Stomach smooth muscle (tissue), 2 donors: ENCODE data around the gene THUMPD2.

ENCODE experiments used
- H3K27ac ChIP-seq: one replicate; pipeline ENCODE4 v1.7.0; 2013; ENCODE audit warnings: mild to moderate bottlenecking, low read length, inconsistent platforms
- H3K27me3 ChIP-seq, 2 donors: one replicate each; pipeline ENCODE4 v1.7.0; 2013; ENCODE audit warnings: low read length in 2 of 2; ENCODE audit not compliant: insufficient read depth in 2 of 2, control insufficient read depth in 1 of 2
- H3K36me3 ChIP-seq, 2 donors: one replicate each; pipeline ENCODE4 v1.7.0; 2013; ENCODE audit warnings: low read length in 2 of 2; ENCODE audit not compliant: control insufficient read depth in 2 of 2, insufficient read depth in 2 of 2
- H3K4me1 ChIP-seq: one replicate; pipeline ENCODE4 v1.7.0; 2013; ENCODE audit warnings: low read length; ENCODE audit not compliant: control insufficient read depth, insufficient read depth
- H3K4me3 ChIP-seq, 2 donors: one replicate each; pipeline ENCODE4 v1.7.0; 2013; ENCODE audit warnings: low read length in 2 of 2
- H3K9ac ChIP-seq, 2 donors: one replicate each; pipeline ENCODE4 v1.7.0; 2013; ENCODE audit warnings: low read length in 2 of 2, mild to moderate bottlenecking in 1 of 2
- H3K9me3 ChIP-seq, 2 donors: one replicate each; pipeline ENCODE4 v1.7.0; 2013; ENCODE audit warnings: low read length in 2 of 2; ENCODE audit not compliant: control insufficient read depth in 2 of 2
- donor health status: healthy.
- donor health status: Pancreatic carcinoma.

The THUMPD2 gene

DNA sequence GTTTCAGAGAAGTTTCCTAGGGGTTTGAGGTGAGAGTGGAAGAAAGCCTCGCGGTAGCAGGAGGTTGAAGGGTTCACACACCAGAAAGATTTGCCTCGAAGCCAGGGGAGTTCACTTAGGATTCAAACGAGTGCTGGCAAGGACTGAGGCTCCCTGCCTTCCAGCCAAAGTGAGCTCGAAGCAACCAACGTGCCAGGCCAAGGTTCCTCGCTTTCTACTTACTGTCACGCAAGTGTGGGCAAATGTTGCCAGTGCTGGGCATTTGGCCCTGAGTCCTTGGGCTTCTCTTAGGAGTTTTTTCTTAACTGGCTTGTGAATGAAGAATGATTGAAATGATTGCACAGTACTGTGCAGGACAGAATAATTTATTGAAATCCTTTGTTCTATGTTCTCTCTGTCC lies 59.7 kb downstream of the THUMPD2 start:
- Histone ChIP-seq H3K27me3 (no peaks in the 10 kb centered on the region), H3K9me3 (no peaks in the 10 kb centered on the region), H3K36me3 (no peaks in the 10 kb centered on the region), H3K4me3 (no peak overlapping the region), H3K27ac (no peak overlapping the region), H3K4me1 (peaks cover 6% of the 10 kb centered on the region), H3K9ac (no peak overlapping the region)

- Histone ChIP-seq H3K27me3 (no peaks in the 10 kb centered on the region), H3K36me3 (no peaks in the 10 kb centered on the region), H3K27ac (no peak overlapping the region), H3K4me1 (peaks cover 2% of the 10 kb centered on the region), H3K9ac (no peak overlapping the region), H3K4me3 (no peak overlapping the region), H3K9me3 (no peaks in the 10 kb centered on the region)
Observed at GRCh38 chr2:39718483-39718882, 60.6 kb downstream of the THUMPD2 start.

- Histone ChIP-seq H3K9ac (no peak overlapping the region), H3K36me3 (no peaks in the 10 kb centered on the region)
Observed at GRCh38 chr2:39717067-39717466, 62.0 kb downstream of the THUMPD2 start.

GRCh38 chr2:39715822-39716221 lies 63.2 kb downstream of the THUMPD2 start:
- no peak overlapping the region for H3K4me3 ChIP-seq

More at GRCh38 chr2:39717067-39717466, 62.0 kb downstream of the THUMPD2 start:
- no peaks in the 10 kb centered on the region for H3K27me3 ChIP-seq
- no peak overlapping the region for H3K4me3 ChIP-seq
- no peak overlapping the region for H3K27ac ChIP-seq
- H3K4me1 ChIP-seq: no peaks in the 10 kb centered on the region
- H3K9me3 ChIP-seq: no peaks in the 10 kb centered on the region

DNA sequence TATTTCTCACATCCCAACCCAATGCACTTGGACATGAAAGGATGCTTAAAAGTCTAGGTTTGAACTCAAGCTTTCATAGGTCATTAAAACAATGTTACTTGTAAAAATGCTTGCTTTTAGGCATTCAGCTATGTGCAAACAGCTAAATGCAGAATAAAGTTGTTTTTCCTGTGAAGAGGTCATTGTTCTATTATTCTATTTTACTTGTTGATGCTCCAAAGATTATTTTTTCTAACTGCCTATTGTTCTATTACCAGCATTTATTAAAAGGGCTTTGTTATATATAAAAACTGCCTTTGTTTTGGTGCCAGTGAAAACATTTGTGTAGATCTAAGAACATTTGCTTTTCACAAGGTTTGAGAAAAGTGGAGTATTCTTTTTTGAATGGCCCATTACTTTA lies 64.0 kb downstream of the THUMPD2 start:
- no peaks in the 10 kb centered on the region for H3K9me3 ChIP-seq
- H3K4me3 ChIP-seq: no peak overlapping the region
- H3K27ac ChIP-seq: no peak overlapping the region
- H3K9ac ChIP-seq: no peak overlapping the region
- H3K4me1 ChIP-seq: no peaks in the 10 kb centered on the region
- H3K27me3 ChIP-seq: no peaks in the 10 kb centered on the region
- no peaks in the 10 kb centered on the region for H3K36me3 ChIP-seq

More at GRCh38 chr2:39715822-39716221, 63.2 kb downstream of the THUMPD2 start:
- no peak overlapping the region for H3K9ac ChIP-seq
- no peaks in the 10 kb centered on the region for H3K27me3 ChIP-seq
- H3K4me1 ChIP-seq: no peaks in the 10 kb centered on the region
- no peaks in the 10 kb centered on the region for H3K9me3 ChIP-seq
- H3K36me3 ChIP-seq: no peaks in the 10 kb centered on the region
- H3K27ac ChIP-seq: no peak overlapping the region

- Histone ChIP-seq H3K4me3 (no peak overlapping the region), H3K4me1 (no peaks in the 10 kb centered on the region), H3K36me3 (no peaks in the 10 kb centered on the region), H3K27me3 (no peaks in the 10 kb centered on the region), H3K9ac (no peak overlapping the region), H3K9me3 (no peaks in the 10 kb centered on the region), H3K27ac (no peak overlapping the region)
Observed at GRCh38 chr2:39712953-39713352, 66.1 kb downstream of the THUMPD2 start.

DNA sequence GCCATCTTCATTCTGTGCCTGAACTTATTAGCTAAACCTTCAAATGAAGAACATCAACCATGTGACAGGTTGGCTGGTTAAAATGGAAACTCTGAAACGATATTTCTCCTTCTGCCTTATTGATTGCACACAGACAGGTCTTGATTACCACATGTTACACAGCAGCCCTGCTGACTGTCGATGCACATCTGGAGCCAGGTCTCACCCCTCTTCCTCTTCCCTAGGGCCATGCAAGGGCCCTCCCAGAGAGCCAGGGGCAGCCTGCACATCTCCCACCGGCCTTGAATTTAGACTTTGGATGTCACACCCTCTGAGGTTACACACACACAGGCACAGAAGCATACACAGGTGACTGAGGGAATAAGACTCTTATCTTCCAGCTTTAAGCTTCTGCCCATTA lies 68.3 kb downstream of the THUMPD2 start:
- Histone ChIP-seq H3K9ac (no peak overlapping the region), H3K9me3 (no peaks in the 10 kb centered on the region), H3K36me3 (no peaks in the 10 kb centered on the region), H3K4me1 (no peaks in the 10 kb centered on the region), H3K4me3 (no peak overlapping the region), H3K27ac (no peak overlapping the region), H3K27me3 (no peaks in the 10 kb centered on the region)

- no peak overlapping the region for H3K27ac ChIP-seq
- no peaks in the 10 kb centered on the region for H3K4me1 ChIP-seq
- H3K9me3 ChIP-seq: no peaks in the 10 kb centered on the region
- no peaks in the 10 kb centered on the region for H3K36me3 ChIP-seq
- no peak overlapping the region for H3K4me3 ChIP-seq
- no peak overlapping the region for H3K9ac ChIP-seq
- no peaks in the 10 kb centered on the region for H3K27me3 ChIP-seq
Observed at GRCh38 chr2:39708003-39708402, 71.1 kb downstream of the THUMPD2 start.

DNA sequence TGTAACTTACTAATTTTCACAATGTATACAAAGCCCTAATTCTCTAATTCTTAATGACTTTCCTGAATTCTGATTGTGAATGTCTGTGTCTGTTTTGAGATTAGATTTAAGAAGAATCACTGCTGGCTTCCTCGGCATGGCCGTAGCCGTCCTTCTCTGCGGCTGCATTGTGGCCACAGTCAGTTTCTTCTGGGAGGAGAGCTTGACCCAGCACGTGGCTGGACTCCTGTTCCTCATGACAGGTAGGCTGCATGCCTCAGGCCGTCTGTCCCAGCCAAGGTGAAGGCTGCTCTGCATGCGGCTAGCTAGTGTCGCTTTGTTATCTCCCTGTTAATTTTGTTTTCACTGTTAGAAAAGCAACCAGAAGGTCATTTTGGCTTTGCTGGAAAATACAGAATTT lies 72.1 kb downstream of the THUMPD2 start:
- Histone ChIP-seq H3K4me3 (no peak overlapping the region), H3K4me1 (no peaks in the 10 kb centered on the region), H3K27me3 (no peaks in the 10 kb centered on the region), H3K9ac (no peak overlapping the region), H3K27ac (no peak overlapping the region), H3K9me3 (peaks cover 0 to 3% of the 10 kb centered on the region in 2 donors), H3K36me3 (no peaks in the 10 kb centered on the region)

- no peak overlapping the region for H3K27ac ChIP-seq
- H3K27me3 ChIP-seq: no peaks in the 10 kb centered on the region
- no peak overlapping the region for H3K9ac ChIP-seq
- no peaks in the 10 kb centered on the region for H3K36me3 ChIP-seq
- H3K4me3 ChIP-seq: no peak overlapping the region
- H3K9me3 ChIP-seq: peaks cover 3% of the 10 kb centered on the region in 2 donors
- no peaks in the 10 kb centered on the region for H3K4me1 ChIP-seq
Observed at GRCh38 chr2:39706312-39706711, 72.7 kb downstream of the THUMPD2 start.

DNA sequence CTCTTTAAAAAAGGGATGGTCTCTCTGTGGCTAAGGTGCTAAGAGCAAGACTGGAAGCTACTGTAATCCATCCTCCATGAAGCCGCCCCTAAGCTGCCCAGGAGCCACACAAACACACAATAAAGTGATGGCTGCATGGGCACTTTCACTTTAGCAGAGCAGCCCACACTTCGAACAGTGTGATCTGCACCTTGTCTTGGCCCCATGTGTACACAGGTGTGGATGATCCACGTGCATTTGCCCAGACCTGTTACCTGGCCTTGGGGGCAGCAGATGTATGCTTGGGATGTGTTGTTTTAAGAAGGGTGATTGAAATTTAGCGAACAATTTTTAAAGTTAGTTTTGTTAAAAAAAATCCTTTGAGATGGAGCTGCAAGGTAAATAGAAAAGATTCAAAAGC lies 73.4 kb downstream of the THUMPD2 start:
- Histone ChIP-seq H3K36me3 (no peaks in the 10 kb centered on the region), H3K27me3 (no peaks in the 10 kb centered on the region), H3K27ac (no peak overlapping the region), H3K4me3 (no peak overlapping the region), H3K9me3 (peaks cover 3 to 5% of the 10 kb centered on the region in 2 donors), H3K4me1 (no peaks in the 10 kb centered on the region), H3K9ac (no peak overlapping the region)
